ENCODE results near the gene MEPE. TPM values are rescaled to one million over a fixed set of nuclear protein-coding genes. Genes with fewer than 3 reads are reported as not detected.

Gene MEPE
- not detected for total RNA-seq (2021; fragmentation: NEBNext Ultra II Directional; extraction: Animal tissue kit (Norgen Biotek cat#: 25700))
- long read RNA-seq: 0 reads

- Mint-ChIP-seq H3K4me1 (ENCODE audit: low read depth) (peaks cover 15% of the 10 kb centered on the region), H3K36me3 (ENCODE audit: low read depth) (no peaks in the 10 kb centered on the region), H3K27ac (no peak within 1 kb of the TSS), H3K27me3 (ENCODE audit: insufficient read depth) (peaks cover 3% of the 10 kb centered on the region; the same call in 1 of the 2 replicates), H3K9me3 (no peaks in the 10 kb centered on the region), H3K4me3 (no peak within 1 kb of the TSS)
- TF ChIP-seq CTCF (IDR thresholded peaks at IDR 0.05): no peak
- DNase-seq: no peak
Measured at GRCh38 chr4:87832669-87833068, at the start of gene MEPE. Gene MEPE (plus strand): TSS chr4:87832969. CDS start chr4:87834715, 1,746 bp downstream.

GRCh38 chr4:87783781-87784180 is 49.0 kb upstream of the MEPE start:
- Mint-ChIP-seq H3K9me3 (no peaks in the 10 kb centered on the region), H3K27ac (no peak overlapping the region), H3K4me1 (ENCODE audit: low read depth) (no peaks in the 10 kb centered on the region), H3K27me3 (ENCODE audit: insufficient read depth) (peaks cover 5% of the 10 kb centered on the region), H3K36me3 (ENCODE audit: low read depth) (no peaks in the 10 kb centered on the region), H3K4me3 (no peak overlapping the region)
- no peak for TF ChIP-seq CTCF (IDR thresholded peaks at IDR 0.05)
- no peak for DNase-seq

GRCh38 chr4:87785731-87786509 is 46.8 kb upstream of the MEPE start:
- Mint-ChIP-seq H3K36me3 (ENCODE audit: low read depth) (no peaks in the 10 kb centered on the region), H3K27ac (no peak overlapping the region), H3K4me3 (no peak overlapping the region), H3K9me3 (no peaks in the 10 kb centered on the region), H3K27me3 (ENCODE audit: insufficient read depth) (peaks cover 5% of the 10 kb centered on the region), H3K4me1 (ENCODE audit: low read depth) (no peaks in the 10 kb centered on the region)
- no peak for TF ChIP-seq CTCF (IDR thresholded peaks at IDR 0.05)
- DNase-seq: no peak

- DNase-seq: no peak
- Mint-ChIP-seq H3K27ac (no peak within 1 kb of the TSS), H3K9me3 (no peaks in the 10 kb centered on the region), H3K27me3 (ENCODE audit: insufficient read depth) (no peaks in the 10 kb centered on the region), H3K36me3 (ENCODE audit: low read depth) (no peaks in the 10 kb centered on the region), H3K4me3 (no peak within 1 kb of the TSS), H3K4me1 (ENCODE audit: low read depth) (no peaks in the 10 kb centered on the region)
- no peak for TF ChIP-seq CTCF (IDR thresholded peaks at IDR 0.05)
Measured at GRCh38 chr4:87799301-87800113, 33.3 kb upstream of the MEPE start, which contains the start of gene IBSP. Gene IBSP (plus strand): TSS chr4:87799554. CDS start chr4:87802362, 2,808 bp downstream.

GRCh38 chr4:87802858-87803257 is 29.9 kb upstream of the MEPE start:
- TF ChIP-seq CTCF (IDR thresholded peaks at IDR 0.05): no peak
- Mint-ChIP-seq H3K36me3 (ENCODE audit: low read depth) (no peaks in the 10 kb centered on the region), H3K9me3 (no peaks in the 10 kb centered on the region), H3K27me3 (ENCODE audit: insufficient read depth) (no peaks in the 10 kb centered on the region), H3K4me3 (no peak overlapping the region), H3K4me1 (ENCODE audit: low read depth) (peaks cover 26% of the 10 kb centered on the region), H3K27ac (no peak overlapping the region)
- no peak for DNase-seq
